NOMO-1 (cell line): ENCODE data around the gene CPZ.

Source experiments
- DNase-seq, 2 experiments: peaks; one replicate each; lab custom pipeline; 2025; ENCODE audit not compliant: unreplicated experiment in 2 of 2; lab: John Stamatoyannopoulos, UW

Gene CPZ

DNA sequence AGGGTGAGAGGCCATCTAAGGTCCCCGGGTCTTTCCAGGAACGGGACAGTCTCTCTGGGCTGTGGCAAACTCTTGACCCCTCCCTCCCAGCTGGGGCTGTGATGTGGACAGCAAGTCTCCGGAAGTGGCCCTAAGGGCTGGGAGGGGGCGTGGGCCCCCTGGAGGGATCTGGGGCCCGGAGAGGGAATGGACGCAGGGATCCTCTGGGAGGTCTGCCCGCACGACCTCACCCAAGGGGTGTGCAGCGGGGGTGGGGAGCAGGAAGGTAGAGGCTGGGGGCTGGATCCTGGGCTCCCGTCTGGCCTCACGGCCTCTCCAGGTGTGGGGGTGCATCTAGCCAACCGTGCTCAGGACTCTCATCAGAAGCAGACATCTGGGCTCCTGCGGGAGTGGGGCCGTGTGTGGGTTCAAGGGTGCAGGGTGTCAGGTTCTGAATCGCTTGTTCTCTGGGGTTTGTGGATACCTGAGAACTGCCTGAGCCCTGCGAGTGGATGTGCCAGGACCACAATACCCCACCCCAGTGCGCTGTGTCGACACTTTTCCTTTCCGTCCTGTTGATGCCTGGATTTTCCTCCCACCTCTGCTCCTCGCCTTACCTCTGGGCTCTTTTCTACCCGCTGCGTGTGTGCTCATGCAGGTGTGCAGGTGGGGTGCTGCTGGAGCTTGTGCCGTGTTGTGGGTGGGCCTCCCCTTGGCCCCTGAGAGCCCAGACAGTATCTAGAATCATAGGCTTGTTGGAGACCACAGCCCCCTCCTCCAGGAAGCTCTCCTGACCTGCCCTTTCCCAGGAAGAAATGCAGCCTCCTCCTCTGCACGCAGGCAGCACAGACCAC lies 915 bp downstream of the CPZ start:
- DNase-seq, result no peak

DNA sequence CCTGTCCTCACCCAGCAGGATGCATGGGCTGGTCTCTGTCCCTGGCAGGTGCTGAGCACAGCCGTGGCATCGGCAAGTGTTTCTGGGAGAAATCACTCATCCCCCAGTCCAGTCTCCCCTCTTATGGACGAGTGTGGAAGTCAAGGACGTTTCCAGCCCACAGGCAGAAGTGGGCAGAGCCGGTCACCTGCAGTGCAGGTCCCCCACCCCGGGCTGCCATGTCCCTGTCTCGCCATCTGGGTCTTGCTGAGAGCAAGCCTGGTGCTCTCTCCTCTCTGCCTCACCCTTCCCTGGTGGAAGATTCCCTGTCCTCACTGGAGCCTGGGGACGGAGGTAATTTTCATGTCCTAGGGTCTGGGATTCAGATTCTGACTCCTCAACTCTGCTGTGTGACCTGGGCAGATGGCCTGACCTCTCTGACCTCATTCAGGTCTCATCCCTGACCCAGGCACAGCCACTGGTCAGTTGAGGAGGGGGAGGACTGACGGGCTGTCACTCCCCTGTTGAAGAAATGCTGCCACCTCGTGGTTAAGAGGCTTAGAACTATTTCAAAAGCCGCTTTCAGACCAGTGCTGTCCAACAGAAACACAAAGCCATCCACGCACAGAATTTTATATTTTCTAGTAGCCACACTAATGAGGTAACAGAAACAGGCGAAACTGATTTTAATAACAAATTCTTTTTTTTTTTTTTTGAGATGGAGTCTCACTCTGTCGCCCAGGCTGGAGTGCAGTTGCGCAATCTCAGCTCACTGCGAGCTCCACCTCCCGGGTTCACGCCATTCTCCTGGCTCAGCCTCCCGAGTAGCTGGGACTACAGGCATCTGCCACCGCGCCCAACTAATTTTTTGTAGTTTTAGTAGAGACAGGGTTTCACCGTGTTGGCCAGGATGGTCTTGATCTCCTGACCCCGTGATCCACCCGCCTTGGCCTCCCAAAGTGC lies 1.8 kb downstream of the CPZ start:
- peak in 1 of 2 experiments; percentile 17 for DNase-seq

- no peak for DNase-seq
Observed at GRCh38 chr4:8595237-8596087, 2.9 kb downstream of the CPZ start.

DNA sequence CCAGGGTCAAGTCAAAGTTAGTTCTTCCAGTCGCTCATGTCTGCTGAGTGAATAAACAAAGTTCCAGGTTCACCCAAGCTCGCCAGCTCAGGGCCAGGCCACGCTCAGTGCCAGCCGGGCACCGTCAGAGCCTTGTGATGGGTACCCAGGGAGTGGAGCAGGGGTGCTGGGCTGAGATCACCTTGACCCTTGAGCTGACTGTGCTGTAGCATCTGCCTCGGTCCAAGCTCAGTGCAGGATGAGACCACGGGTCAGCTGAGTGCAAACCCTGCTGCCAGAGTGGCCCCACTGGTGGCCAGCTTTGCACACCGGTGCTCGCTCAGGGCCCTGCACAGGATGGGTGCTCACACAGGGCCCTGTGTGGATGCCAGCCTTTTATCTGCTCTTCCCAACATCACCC lies 4.3 kb downstream of the CPZ start:
- DNase-seq, result no peak

GRCh38 chr4:8597319-8597718 lies 4.8 kb downstream of the CPZ start:
- DNase-seq, result no peak

- no peak for DNase-seq
Observed at GRCh38 chr4:8597791-8598190, 5.2 kb downstream of the CPZ start.

DNA sequence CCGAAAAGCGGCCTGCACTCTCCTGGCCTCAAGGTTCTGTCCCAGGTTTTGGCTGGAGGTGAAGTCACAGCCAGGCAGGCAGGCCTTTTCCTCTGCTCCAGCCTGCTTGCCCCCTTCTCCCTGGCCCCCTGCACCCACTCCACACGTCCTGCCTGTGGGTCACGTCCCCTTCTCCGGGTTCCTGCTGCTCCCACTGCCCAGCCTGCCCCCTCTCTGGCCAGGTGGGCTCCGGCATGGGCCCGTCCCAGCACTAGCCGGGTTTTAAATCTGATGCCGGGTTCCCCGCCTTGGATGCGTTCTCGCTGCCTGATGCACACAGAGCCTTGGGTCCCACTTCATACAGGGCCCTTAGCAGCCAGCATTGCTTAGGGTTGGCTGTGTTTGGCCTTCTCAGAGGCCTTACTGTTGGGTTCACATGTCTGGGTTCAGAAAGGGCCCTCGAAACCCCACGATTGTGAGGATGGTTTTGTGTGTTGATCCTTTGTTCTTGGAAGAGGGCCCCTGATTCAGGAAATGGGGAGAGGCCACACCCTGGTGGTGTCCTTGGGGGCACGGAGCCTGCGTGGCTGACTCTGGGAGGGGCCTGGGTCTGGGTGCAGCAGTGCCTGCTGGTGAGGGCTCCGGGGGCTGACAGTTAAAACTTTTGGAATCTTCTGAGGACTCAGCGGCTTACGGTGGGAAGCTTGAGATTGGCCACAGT lies 6.0 kb downstream of the CPZ start:
- DNase-seq, result no peak

- DNase-seq, result no peak
Observed at GRCh38 chr4:8599091-8599460, 6.5 kb downstream of the CPZ start.

DNA sequence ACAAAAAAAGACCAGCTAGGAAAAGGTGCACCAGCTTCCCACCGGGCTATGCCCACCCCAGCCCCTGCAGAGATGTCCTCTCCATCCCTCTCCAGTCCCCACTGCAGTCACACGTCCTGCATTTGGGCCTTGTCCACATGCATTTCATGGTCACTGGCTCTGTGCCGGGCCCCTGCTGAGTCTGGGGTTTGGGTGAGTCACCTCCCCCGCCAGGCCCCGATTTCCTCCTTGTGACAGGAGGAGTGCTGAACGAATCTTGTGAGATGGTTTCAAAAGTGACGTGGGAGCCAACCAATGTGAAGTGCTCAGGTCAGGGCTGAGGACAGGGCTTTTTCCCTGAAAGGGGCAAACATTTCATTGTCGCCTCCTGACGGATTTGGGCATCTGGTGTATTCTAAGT lies 7.1 kb downstream of the CPZ start:
- no peak for DNase-seq

- no peak for DNase-seq
Observed at GRCh38 chr4:8600266-8600665, 7.7 kb downstream of the CPZ start.

GRCh38 chr4:8600686-8601085 lies 8.1 kb downstream of the CPZ start:
- no peak for DNase-seq

- no peak for DNase-seq
Observed at GRCh38 chr4:8601086-8601485, 8.5 kb downstream of the CPZ start.

- no peak for DNase-seq
Observed at GRCh38 chr4:8601556-8601955, 9.0 kb downstream of the CPZ start.

DNA sequence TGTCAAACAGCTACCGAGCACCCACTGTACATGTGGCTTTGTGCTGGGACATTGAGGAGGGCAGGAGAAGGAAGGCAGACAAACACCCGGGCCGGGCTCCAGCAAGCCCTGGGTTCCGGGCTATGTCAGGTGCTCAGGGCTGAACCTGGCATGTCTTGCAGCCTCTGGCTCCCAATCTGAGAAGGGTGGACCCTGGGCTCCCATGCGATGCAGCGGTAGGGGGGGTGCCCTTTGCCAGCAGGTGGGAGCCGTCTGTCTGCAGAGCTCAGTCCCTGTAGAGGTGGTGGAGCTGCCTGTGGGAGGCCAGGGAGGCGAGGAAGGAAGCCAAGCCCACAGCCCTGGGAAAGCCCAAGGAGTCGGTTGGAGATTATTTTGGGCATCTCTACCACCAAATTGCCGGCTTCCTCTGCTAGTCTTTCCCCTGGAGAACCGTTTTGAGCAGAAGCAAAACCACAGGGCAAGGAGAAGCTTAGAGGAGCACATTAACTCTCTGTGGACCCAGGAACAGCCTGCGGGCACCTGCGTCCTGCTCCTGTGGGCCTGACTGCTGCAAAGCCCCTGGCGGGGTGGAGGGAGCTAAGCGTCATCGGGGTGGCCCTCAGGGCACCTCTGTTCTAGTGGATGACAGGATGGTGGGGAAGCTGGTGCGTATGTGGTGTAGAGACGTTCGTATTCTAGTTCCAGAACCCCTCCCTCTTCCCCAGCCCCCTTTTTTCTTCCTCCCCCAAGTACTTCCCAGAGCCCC lies 10.3 kb downstream of the CPZ start:
- DNase-seq, result no peak

DNA sequence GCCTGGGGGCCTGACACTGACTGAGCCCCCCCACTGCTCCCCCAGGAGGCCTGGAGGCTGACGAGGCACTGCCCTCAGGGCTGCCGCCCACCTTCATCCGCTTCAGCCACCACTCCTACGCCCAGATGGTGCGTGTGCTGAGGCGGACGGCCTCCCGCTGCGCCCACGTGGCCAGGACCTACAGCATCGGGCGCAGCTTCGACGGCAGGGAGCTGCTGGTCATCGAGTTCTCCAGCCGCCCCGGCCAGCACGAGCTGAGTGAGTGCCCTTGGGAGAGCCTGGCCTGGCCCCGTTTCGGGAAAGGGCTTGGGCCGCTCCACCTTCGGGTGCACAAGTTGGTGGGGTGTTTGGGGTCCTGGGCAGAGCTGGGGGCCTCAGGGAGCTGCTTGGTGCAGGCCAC lies 11.4 kb downstream of the CPZ start:
- no peak for DNase-seq

- no peak for DNase-seq
Observed at GRCh38 chr4:8605289-8605688, 12.7 kb downstream of the CPZ start.

DNA sequence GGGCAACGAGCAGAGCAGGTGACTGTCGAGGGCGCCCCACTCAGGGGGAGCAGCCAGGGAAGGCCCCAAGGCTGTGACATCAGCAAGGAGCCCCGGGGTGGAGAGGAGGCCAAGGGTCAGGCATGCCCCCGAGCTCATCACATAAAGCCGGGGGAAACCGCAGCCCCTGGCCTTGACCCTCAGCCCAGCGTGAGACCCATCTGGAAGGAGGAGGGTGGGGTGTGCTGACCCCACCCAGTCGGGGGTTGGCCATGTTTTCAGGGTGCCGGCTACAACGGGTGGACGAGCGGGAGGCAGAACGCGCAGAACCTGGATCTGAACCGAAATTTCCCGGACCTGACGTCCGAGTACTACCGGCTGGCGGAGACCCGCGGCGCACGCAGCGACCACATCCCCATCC lies 13.9 kb downstream of the CPZ start:
- no peak for DNase-seq

DNA sequence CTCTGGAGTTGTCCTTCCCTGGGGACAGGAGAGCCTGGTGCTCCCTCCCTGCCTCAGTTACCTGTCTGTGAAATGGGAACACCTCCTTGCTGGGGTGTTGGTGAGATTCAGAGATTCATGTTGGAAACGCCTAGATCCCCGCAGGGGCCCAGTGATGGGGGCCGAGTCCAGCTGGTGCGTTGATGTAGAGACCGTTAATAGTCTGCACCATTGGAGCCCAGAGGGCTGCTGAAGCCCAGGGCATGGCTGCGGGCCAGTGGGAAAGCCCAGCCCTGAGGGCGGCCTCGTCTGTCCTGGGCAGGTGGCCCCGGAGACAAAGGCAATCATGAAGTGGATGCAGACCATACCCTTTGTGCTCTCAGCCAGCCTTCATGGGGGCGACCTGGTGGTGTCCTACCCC lies 14.4 kb downstream of the CPZ start:
- DNase-seq, result no peak

- DNase-seq, result no peak
Observed at GRCh38 chr4:8607603-8608481, 15.3 kb downstream of the CPZ start.
